HepG2 (cell line): ENCODE data around the gene HMGN4. TPM values are rescaled to one million over a fixed set of nuclear protein-coding genes. Genes with fewer than 3 reads are reported as not detected.

Experiments used
- AKAP8 ChIP-seq: sonication (generic); formaldehyde crosslinking; IDR thresholded peaks from 2 replicates; pipeline ENCODE4 v1.5.1; 2020; ENCODE audit warnings: mild to moderate bottlenecking, missing genetic modification reagents
- ATF7 ChIP-seq, 2 experiments: fragments of 450-650 bp in 1 of 2; sonication (generic) in 1 of 2; formaldehyde crosslinking in 1 of 2; IDR thresholded peaks; 2 replicates each; pipeline versions ENCODE4 v1.4.0 to v1.6.1; 2016 to 2020; ENCODE audit warnings: antibody characterized with exemption in 1 of 2, mild to moderate bottlenecking in 1 of 2, missing genetic modification reagents in 1 of 2
- DMAP1 ChIP-seq: IDR thresholded peaks from 2 replicates; pipeline ENCODE4 v1.6.1; 2016
- DNMT3B ChIP-seq: conservative IDR thresholded peaks from 2 replicates; pipeline ENCODE4 v1.6.1; 2016; ENCODE audit warnings: missing biosample characterization, control low read depth
- FOXC1 ChIP-seq: sonication (generic); formaldehyde crosslinking; IDR thresholded peaks from 2 replicates; pipeline ENCODE4 v1.8.0; 2022; ENCODE audit warnings: mild to moderate bottlenecking, missing genetic modification reagents, borderline replicate concordance
- GMEB1 ChIP-seq: sonication (generic); formaldehyde crosslinking; IDR thresholded peaks from 2 replicates; pipeline ENCODE4 v1.5.1; 2020; ENCODE audit warnings: missing genetic modification reagents, mild to moderate bottlenecking, borderline replicate concordance
- IKZF1 ChIP-seq: fragments of 450-650 bp; IDR thresholded peaks from 2 replicates; pipeline ENCODE4 v1.7.1; 2016
- NBN ChIP-seq: fragments of 450-650 bp; conservative IDR thresholded peaks from 2 replicates; pipeline ENCODE4 v1.6.1; 2017
- PAF1 ChIP-seq: IDR thresholded peaks from 2 replicates; pipeline ENCODE4 v1.6.1; 2016; ENCODE audit warnings: missing genetic modification reagents, missing compliant biosample characterization
- SKIL ChIP-seq: sonication (generic); formaldehyde crosslinking; IDR thresholded peaks from 2 replicates; pipeline ENCODE4 v1.8.0; 2022; ENCODE audit warnings: missing genetic modification reagents, mild to moderate bottlenecking, moderate library complexity, borderline replicate concordance
- SRSF9 ChIP-seq: fragments of 200-400 bp; formaldehyde crosslinking; IDR thresholded peaks from 2 replicates; pipeline ENCODE4 v1.6.1; 2018; ENCODE audit warnings: borderline replicate concordance, mild to moderate bottlenecking, low read depth, low read length; ENCODE audit not compliant: insufficient read depth, poor library complexity, severe bottlenecking
- SRY ChIP-seq: sonication (generic); formaldehyde crosslinking; IDR thresholded peaks from 2 replicates; pipeline ENCODE4 v1.8.0; 2022; ENCODE audit warnings: mild to moderate bottlenecking, missing genetic modification reagents
- TCF7L2 ChIP-seq: IDR thresholded peaks from 2 replicates; pipeline ENCODE4 v1.6.1; 2011; ENCODE audit warnings: mild to moderate bottlenecking, low read depth, low read length, moderate library complexity
- XBP1 ChIP-seq: sonication (generic); formaldehyde crosslinking; IDR thresholded peaks from 2 replicates; pipeline ENCODE4 v1.5.0; 2020; ENCODE audit warnings: missing genetic modification reagents
- ZMYM4 ChIP-seq: sonication (generic); formaldehyde crosslinking; IDR thresholded peaks from 2 replicates; pipeline ENCODE4 v1.8.1; 2023; ENCODE audit warnings: mild to moderate bottlenecking, missing genetic modification reagents
- ZNF558 ChIP-seq: sonication (generic); formaldehyde crosslinking; IDR thresholded peaks from 2 replicates; pipeline ENCODE4 v1.9.0; 2022; ENCODE audit warnings: mild to moderate bottlenecking, missing genetic modification reagents, borderline replicate concordance
- ZNF609 ChIP-seq: sonication (generic); formaldehyde crosslinking; IDR thresholded peaks from 2 replicates; pipeline ENCODE4 v1.4.0; 2020; ENCODE audit warnings: mild to moderate bottlenecking, missing genetic modification reagents, borderline replicate concordance
- ZNF766 ChIP-seq: sonication (generic); formaldehyde crosslinking; IDR thresholded peaks from 2 replicates; pipeline ENCODE4 v1.5.0; 2020; ENCODE audit warnings: missing genetic modification reagents, borderline replicate concordance
- ZNF878 ChIP-seq: sonication (generic); formaldehyde crosslinking; IDR thresholded peaks from 2 replicates; pipeline ENCODE4 v1.8.1; 2023; ENCODE audit warnings: mild to moderate bottlenecking, missing genetic modification reagents, moderate library complexity
- ZSCAN12 ChIP-seq: sonication (generic); formaldehyde crosslinking; IDR thresholded peaks from 2 replicates; pipeline ENCODE4 v1.9.0; 2021; ENCODE audit warnings: mild to moderate bottlenecking, missing genetic modification reagents
- polyA plus RNA-seq, 8 experiments: library from polyadenylated mRNA; depleted of rRNA in 3 of 8; stranded (reverse) in 7 of 8; unstranded in 1 of 8; fragments of >200 nt; fragmentation: Illumina TruSeq in 4 of 8; extraction: Trizol in 4 of 8; gene quantifications; 2 replicates each; pipeline versions ENCODE4 v1.2.1 to v1.2.3, GENCODE V29; 2011 to 2016; ENCODE audit warnings: low read depth in 4 of 8, missing spikeins in 1 of 8, mixed read lengths in 1 of 8; ENCODE audit not compliant: insufficient read depth in 1 of 8
- total RNA-seq, 5 experiments: library from RNA; depleted of rRNA; stranded (reverse); fragments of >200 nt; fragmentation: Illumina TruSeq; extraction: Trizol; gene quantifications; 2 replicates each; pipeline ENCODE4 v1.2.3, GENCODE V29; 2016; ENCODE audit warnings: low read depth in 1 of 5
- TF ChIP-seq, protein P1 (sequence below): IDR thresholded peaks from 2 replicates; pipeline ENCODE4 v1.6.1; 2016; ENCODE audit warnings: mild to moderate bottlenecking, missing biosample characterization, missing genetic modification reagents

Gene HMGN4
- total and polyA plus RNA-seq, 2 of the 13 experiments (the other 11 are each of a cell fraction or from before 2014, with no cell fraction given), result 39.9 to 52.1 TPM

DNA sequence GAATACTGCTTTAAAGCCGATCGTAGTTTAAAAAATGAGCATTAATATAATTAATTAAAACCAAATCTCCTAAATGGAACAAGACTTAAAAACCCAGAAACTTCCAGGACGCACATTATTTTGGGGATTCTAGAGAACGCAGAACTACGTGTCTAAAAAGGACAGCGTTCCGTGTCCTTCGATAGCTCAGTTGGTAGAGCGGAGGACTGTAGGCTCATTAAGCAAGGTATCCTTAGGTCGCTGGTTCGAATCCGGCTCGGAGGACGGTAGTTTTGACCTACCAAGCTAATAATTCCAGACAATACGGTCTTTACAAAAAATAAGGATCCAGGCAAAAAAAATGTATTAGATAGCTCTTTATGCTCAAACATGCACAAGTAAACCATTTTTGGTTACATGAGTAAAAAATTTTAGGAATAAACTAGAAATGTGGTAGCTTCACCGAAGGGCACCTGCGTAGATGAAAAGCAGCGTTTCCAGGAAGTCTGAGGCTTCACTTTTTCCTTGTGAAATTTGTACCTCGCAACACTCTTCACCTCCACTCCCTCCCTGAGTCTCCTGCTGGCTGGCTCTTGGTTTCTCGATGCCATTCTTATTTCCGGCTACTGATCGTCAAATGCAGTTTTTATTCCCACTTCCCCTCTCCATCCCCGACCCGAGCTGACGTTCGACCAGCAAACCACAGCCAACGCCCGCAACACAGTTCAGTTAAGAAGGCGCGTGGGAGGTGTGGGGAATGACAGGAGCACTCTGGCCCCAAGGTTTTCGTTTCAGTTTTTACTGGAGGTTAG lies 39.0 kb downstream of the HMGN4 start (continued):
- TF ChIP-seq ZNF766 (CRISPR knock-in tag), result no peak
- TF ChIP-seq DMAP1 (CRISPR knock-in tag), result no peak
- TF ChIP-seq ZNF878, result 0 out of 2 replicates have a peak, but pooled peaks have one; percentile 18
- TF ChIP-seq PAF1 (CRISPR knock-in tag), result no peak
- no peak; the same call in 1 of the 2 replicates for TF ChIP-seq SRY (CRISPR knock-in tag)
- TF ChIP-seq ATF7 (IDR thresholded peaks at IDR 0.05), result no peak
- no peak for TF ChIP-seq ATF7 (CRISPR knock-in tag; IDR thresholded peaks at IDR 0.05)
- no peak for TF ChIP-seq XBP1 (CRISPR knock-in tag)
- TF ChIP-seq ZNF558, result no peak
- TF ChIP-seq NBN, result no peak
- TF ChIP-seq AKAP8 (CRISPR knock-in tag), result no peak
- no peak for TF ChIP-seq ZNF609 (CRISPR knock-in tag)
- TF ChIP-seq DNMT3B (CRISPR knock-in tag), result no peak
- TF ChIP-seq, protein P1, sequence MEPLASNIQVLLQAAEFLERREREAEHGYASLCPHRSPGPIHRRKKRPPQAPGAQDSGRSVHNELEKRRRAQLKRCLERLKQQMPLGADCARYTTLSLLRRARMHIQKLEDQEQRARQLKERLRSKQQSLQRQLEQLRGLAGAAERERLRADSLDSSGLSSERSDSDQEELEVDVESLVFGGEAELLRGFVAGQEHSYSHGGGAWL (CRISPR knock-in tag), result no peak
- TF ChIP-seq GMEB1, result peak; percentile 35; the same call in 1 of the 2 replicates
- no peak for TF ChIP-seq SKIL (CRISPR knock-in tag)
- no peak for TF ChIP-seq ZSCAN12 (CRISPR knock-in tag)
- no peak for TF ChIP-seq SRSF9
- no peak for TF ChIP-seq TCF7L2
- TF ChIP-seq ZMYM4 (CRISPR knock-in tag), result no peak
- TF ChIP-seq FOXC1 (CRISPR knock-in tag), result no peak
- TF ChIP-seq IKZF1, result no peak
